CD14-positive monocyte (primary cell): ENCODE results near the gene DDHD1. TPM values are rescaled to one million over a fixed set of nuclear protein-coding genes. Genes with fewer than 3 reads are reported as not detected.
A peak's percentile ranks its signal among the peaks of the same experiment; 100 is the strongest.

Experiments used
- DNase-seq, 3 donors: peaks; one replicate each; pipeline ENCODE4 v3.0.0-alpha.2; 2011 to 2022
- H2AFZ ChIP-seq: 2 replicates; pipeline ENCODE4 v1.6.0; 2012; ENCODE audit warnings: mild to moderate bottlenecking, low read depth, low read length, inconsistent platforms; ENCODE audit not compliant: insufficient read depth, poor library complexity, severe bottlenecking
- H3K27ac ChIP-seq, 2 donors: 1 replicate in 1 of 2; 2 replicates in 1 of 2; pipeline ENCODE4 v1.5.1; 2012 to 2013; ENCODE audit warnings: low read length in 2 of 2, control low read depth in 1 of 2, inconsistent platforms in 1 of 2, low read depth in 1 of 2, mild to moderate bottlenecking in 1 of 2
- H3K27me3 ChIP-seq, 2 donors: one replicate each; pipeline versions ENCODE4 v1.6.0 to v1.6.1; 2011 to 2013; ENCODE audit warnings: low read length in 2 of 2; ENCODE audit not compliant: control insufficient read depth in 2 of 2, insufficient read depth in 2 of 2
- H3K36me3 ChIP-seq, 2 donors: replicated peaks in 1 of 2; 1 replicate in 1 of 2; 2 replicates in 1 of 2; pipeline versions ENCODE4 v1.5.1 to v1.6.1; 2012 to 2013; ENCODE audit warnings: low read length in 2 of 2, control low read depth in 1 of 2, inconsistent platforms in 1 of 2, mild to moderate bottlenecking in 1 of 2; ENCODE audit not compliant: insufficient read depth in 2 of 2, control insufficient read depth in 1 of 2
- H3K4me1 ChIP-seq, 2 donors: 1 replicate in 1 of 2; 2 replicates in 1 of 2; pipeline versions ENCODE4 v1.5.1 to v1.6.1; 2012 to 2013; ENCODE audit warnings: low read length in 2 of 2, control low read depth in 1 of 2, inconsistent platforms in 1 of 2, mild to moderate bottlenecking in 1 of 2, moderate library complexity in 1 of 2; ENCODE audit not compliant: insufficient read depth in 2 of 2, control insufficient read depth in 1 of 2
- H3K4me2 ChIP-seq: replicated peaks from 2 replicates; pipeline ENCODE3; 2012; ENCODE audit warnings: low read length, moderate library complexity, mild to moderate bottlenecking; ENCODE audit not compliant: poor library complexity, severe bottlenecking; ENCODE audit errors: extremely low read depth
- H3K4me3 ChIP-seq, 3 experiments: fragments of 200-600 bp in 1 of 3; sonication (generic) in 1 of 3; replicated peaks in 1 of 3; 1 replicate in 2 of 3; 2 replicates in 1 of 3; pipeline ENCODE4 v1.5.1; 2011 to 2013; ENCODE audit warnings: low read length in 3 of 3, mild to moderate bottlenecking in 3 of 3, control low read depth in 2 of 3, low read depth in 2 of 3, inconsistent platforms in 1 of 3, moderate library complexity in 1 of 3
- H3K79me2 ChIP-seq: 2 replicates; pipeline ENCODE4 v1.6.0; 2012; ENCODE audit warnings: mild to moderate bottlenecking, control low read depth, inconsistent platforms, low read length, moderate library complexity; ENCODE audit not compliant: insufficient read depth
- H3K9ac ChIP-seq: 2 replicates; pipeline ENCODE4 v1.6.0; 2017; ENCODE audit warnings: low read length, mild to moderate bottlenecking; ENCODE audit not compliant: insufficient read depth, poor library complexity, severe bottlenecking
- H3K9me3 ChIP-seq, 2 donors: replicated peaks in 1 of 2; 1 replicate in 1 of 2; 2 replicates in 1 of 2; pipeline versions ENCODE4 v1.5.1 to v1.6.1; 2012 to 2013; ENCODE audit warnings: low read length in 2 of 2, control low read depth in 1 of 2; ENCODE audit not compliant: control insufficient read depth in 1 of 2, insufficient read depth in 1 of 2
- H4K20me1 ChIP-seq: 2 replicates; pipeline ENCODE4 v1.6.0; 2012; ENCODE audit warnings: mild to moderate bottlenecking, low read length, control low read depth, moderate library complexity; ENCODE audit not compliant: insufficient read depth
- H3K27ac Mint-ChIP-seq, 7 donors: one replicate each; pipeline ENCODE4 v1.8.0; 2020; ENCODE audit warnings: mild to moderate bottlenecking in 7 of 7, mixed read lengths in 7 of 7, moderate library complexity in 6 of 7, inconsistent platforms in 2 of 7
- H3K27me3 Mint-ChIP-seq, 3 donors: one replicate each; pipeline ENCODE4 v1.8.0; 2021 to 2022; ENCODE audit warnings: low read depth in 3 of 3, mild to moderate bottlenecking in 3 of 3, mixed read lengths in 3 of 3, moderate library complexity in 3 of 3, inconsistent platforms in 1 of 3
- H3K36me3 Mint-ChIP-seq, 2 donors: one replicate each; pipeline ENCODE4 v1.8.0; 2020; ENCODE audit warnings: mixed read lengths in 2 of 2, inconsistent platforms in 1 of 2, mild to moderate bottlenecking in 1 of 2
- H3K4me1 Mint-ChIP-seq: one replicate; pipeline ENCODE4 v1.8.0; 2020; ENCODE audit warnings: mild to moderate bottlenecking, mixed read lengths
- H3K4me3 Mint-ChIP-seq, 2 donors: one replicate each; pipeline ENCODE4 v1.8.0; 2020; ENCODE audit warnings: mild to moderate bottlenecking in 2 of 2, mixed read lengths in 2 of 2, moderate library complexity in 1 of 2
- H3K9me3 Mint-ChIP-seq, 7 donors: one replicate each; pipeline ENCODE4 v1.8.0; 2020 to 2022; ENCODE audit warnings: mixed read lengths in 7 of 7, mild to moderate bottlenecking in 6 of 7, moderate library complexity in 6 of 7, inconsistent platforms in 2 of 7
- WGBS: methylation state at CpG from one replicate; pipeline ENCODE4 v1.1.5; 2013; ENCODE audit warnings: missing lambda C conversion rate; ENCODE audit not compliant: insufficient coverage; 5-methylcytosine and 5-hydroxymethylcytosine counted together
- intact Hi-C, 2 donors: fragments of 100-400 bp; cut with micrococcal nuclease; formaldehyde crosslinking; loops; one replicate each; pipeline versions ENCODE4 v1.15.0 to v1.15.1; 2023
- polyA plus RNA-seq, 3 donors: library from polyadenylated mRNA; depleted of rRNA in 1 of 3; unstranded in 2 of 3; stranded (reverse) in 1 of 3; fragments of 300-500 nt in 2 of 3; fragments of >200 nt in 1 of 3; fragmentation: Illumina TruSeq in 2 of 3; gene quantifications; 1 replicate in 2 of 3; 2 replicates in 1 of 3; pipeline ENCODE4 v1.2.3, GENCODE V29; 2012 to 2021
- TF ChIP-seq, protein P1 (sequence below): fragments of 200-600 bp; IDR thresholded peaks from one replicate; pipeline ENCODE4 v1.8.0; 2022; ENCODE audit warnings: antibody characterized with exemption, mild to moderate bottlenecking

Gene DDHD1
- polyA plus RNA-seq, 3 donors, result 2.2 to 7.0 (median 3.1) TPM

DNA sequence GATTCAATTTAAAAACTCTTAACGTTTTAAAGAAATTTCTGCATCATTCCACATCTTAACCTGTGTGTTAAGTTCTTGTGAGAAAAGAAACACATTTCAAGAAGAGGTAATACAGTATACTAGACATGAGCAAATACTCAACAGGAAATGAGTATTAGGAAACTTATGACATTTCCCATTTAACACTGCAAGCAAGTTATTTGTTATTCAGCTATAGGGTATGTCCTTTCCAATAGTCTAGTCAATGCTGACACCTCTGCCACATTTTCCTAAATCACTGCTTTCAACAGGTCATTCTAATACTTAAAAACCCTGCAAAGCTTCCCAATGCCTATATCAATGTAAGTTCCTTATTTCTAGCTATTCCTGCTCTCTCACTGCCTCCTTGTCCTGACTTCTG, 93.1 kb downstream of the DDHD1 start:
- Histone ChIP-seq H3K36me3 (peaks cover 0 to 4% of the 10 kb centered on the region in 2 donors), H3K27ac (peak overlapping the region in 1 of 2 donors; percentile 14), H3K27me3 (no peaks in the 10 kb centered on the region), H4K20me1 (no peaks in the 10 kb centered on the region), H2AFZ (no peak overlapping the region), H3K4me3 (no peak overlapping the region), H3K9me3 (no peaks in the 10 kb centered on the region), H3K79me2 (no peaks in the 10 kb centered on the region), H3K4me1 (peaks cover 2 to 6% of the 10 kb centered on the region in 2 donors), H3K4me2 (no peak overlapping the region), H3K9ac (no peak overlapping the region)
- no peak overlapping the region for H3K4me3 Mint-ChIP-seq
- TF ChIP-seq, protein P1, sequence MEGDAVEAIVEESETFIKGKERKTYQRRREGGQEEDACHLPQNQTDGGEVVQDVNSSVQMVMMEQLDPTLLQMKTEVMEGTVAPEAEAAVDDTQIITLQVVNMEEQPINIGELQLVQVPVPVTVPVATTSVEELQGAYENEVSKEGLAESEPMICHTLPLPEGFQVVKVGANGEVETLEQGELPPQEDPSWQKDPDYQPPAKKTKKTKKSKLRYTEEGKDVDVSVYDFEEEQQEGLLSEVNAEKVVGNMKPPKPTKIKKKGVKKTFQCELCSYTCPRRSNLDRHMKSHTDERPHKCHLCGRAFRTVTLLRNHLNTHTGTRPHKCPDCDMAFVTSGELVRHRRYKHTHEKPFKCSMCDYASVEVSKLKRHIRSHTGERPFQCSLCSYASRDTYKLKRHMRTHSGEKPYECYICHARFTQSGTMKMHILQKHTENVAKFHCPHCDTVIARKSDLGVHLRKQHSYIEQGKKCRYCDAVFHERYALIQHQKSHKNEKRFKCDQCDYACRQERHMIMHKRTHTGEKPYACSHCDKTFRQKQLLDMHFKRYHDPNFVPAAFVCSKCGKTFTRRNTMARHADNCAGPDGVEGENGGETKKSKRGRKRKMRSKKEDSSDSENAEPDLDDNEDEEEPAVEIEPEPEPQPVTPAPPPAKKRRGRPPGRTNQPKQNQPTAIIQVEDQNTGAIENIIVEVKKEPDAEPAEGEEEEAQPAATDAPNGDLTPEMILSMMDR, result no peak
- peak in 2 of 3 donors; percentile 6 to 21 for DNase-seq
- intact Hi-C loops, result no loop called here
- H3K36me3 Mint-ChIP-seq, result peaks cover 0 to 14% of the 10 kb centered on the region in 2 donors
- H3K9me3 Mint-ChIP-seq, result no peaks in the 10 kb centered on the region
- no peaks in the 10 kb centered on the region for H3K27me3 Mint-ChIP-seq
- no CpG with 5 or more reads among the region's 1 CpG for WGBS
- peaks cover 7% of the 10 kb centered on the region for H3K4me1 Mint-ChIP-seq
- H3K27ac Mint-ChIP-seq, result peak overlapping the region in 2 of 7 donors; percentile 16 to 28

- H3K9me3 ChIP-seq, result no peaks in the 10 kb centered on the region
- TF ChIP-seq, protein P1, result peak; percentile 84
- Mint-ChIP-seq H3K4me3 (no peak overlapping the region), H3K4me1 (peaks cover under 1% of the 10 kb centered on the region), H3K9me3 (no peaks in the 10 kb centered on the region), H3K36me3 (peaks cover 4 to 20% of the 10 kb centered on the region in 2 donors), H3K27ac (no peak overlapping the region), H3K27me3 (no peaks in the 10 kb centered on the region)
- H3K27me3 ChIP-seq, result no peaks in the 10 kb centered on the region
- H3K4me3 ChIP-seq, result no peak overlapping the region
- no peak overlapping the region for H3K4me2 ChIP-seq
- intact Hi-C loops, result loop anchor here (2.0 to 10.0 kb wide), 2 partner anchors 230 to 232 kb away; no protein-coding TSS in a partner anchor
- DNase-seq, result peak; percentile 2 to 46 (median 12)
- H3K36me3 ChIP-seq, result peaks cover 0 to 8% of the 10 kb centered on the region in 2 donors
- H3K4me1 ChIP-seq, result peaks cover under 1 to 2% of the 10 kb centered on the region in 2 donors
- no peak overlapping the region for H3K27ac ChIP-seq
- no peak overlapping the region for H2AFZ ChIP-seq
- no peaks in the 10 kb centered on the region for H4K20me1 ChIP-seq
- WGBS, result no CpG with 5 or more reads among the region's 1 CpG
- H3K9ac ChIP-seq, result no peak overlapping the region
- H3K79me2 ChIP-seq, result no peaks in the 10 kb centered on the region
Observed at GRCh38 chr14:53055003-53055402, 98.1 kb downstream of the DDHD1 start.
